CD4-positive, alpha-beta T cell (primary cell): ENCODE data around the gene FASLG. TPM values are rescaled to one million over a fixed set of nuclear protein-coding genes. Genes with fewer than 3 reads are reported as not detected.

Experiments used
- ATAC-seq: fragments of 200-7000 bp; cut with Tn5 transposase; one replicate; pipeline ENCODE4 v1.10.0; 2022; ENCODE audit warnings: mild to moderate bottlenecking; ENCODE audit not compliant: poor library complexity
- CTCF ChIA-PET: fragments of 350-600 bp; sonication (Branson Sonifier 250); formaldehyde crosslinking; loops from one replicate; lab custom pipeline; 2021; ENCODE audit warnings: antibody characterized with exemption, inconsistent platforms; lab: Charles Lee
- POLR2A ChIA-PET: fragments of 350-600 bp; sonication (Branson Sonifier 250); formaldehyde crosslinking; loops from one replicate; lab custom pipeline; 2021; ENCODE audit warnings: antibody characterized with exemption, inconsistent platforms; lab: Charles Lee
- DNase-seq, 14 experiments: peaks; one replicate each; pipeline ENCODE4 v3.0.0-alpha.2; 2013 to 2020; ENCODE audit warnings: mixed read lengths in 2 of 14
- H3K27ac ChIP-seq, 2 donors: one replicate each; pipeline versions ENCODE4 v1.5.1 to v1.7.0; 2013; ENCODE audit warnings: low read length in 2 of 2, low read depth in 1 of 2, mild to moderate bottlenecking in 1 of 2
- H3K27me3 ChIP-seq, 2 experiments: 1 replicate in 1 of 2; 2 replicates in 1 of 2; pipeline versions ENCODE4 v1.6.1 to v1.7.0; 2013; ENCODE audit warnings: low read length in 2 of 2, control low read depth in 1 of 2, mild to moderate bottlenecking in 1 of 2, moderate library complexity in 1 of 2; ENCODE audit not compliant: insufficient read depth in 2 of 2, control insufficient read depth in 1 of 2
- H3K36me3 ChIP-seq: one replicate; pipeline ENCODE4 v1.6.1; 2013; ENCODE audit warnings: low read length, control low read depth; ENCODE audit not compliant: insufficient read depth
- H3K4me1 ChIP-seq: one replicate; pipeline ENCODE4 v1.6.1; 2013; ENCODE audit warnings: low read length, control low read depth; ENCODE audit not compliant: insufficient read depth
- H3K4me3 ChIP-seq: one replicate; pipeline ENCODE4 v1.5.1; 2013; ENCODE audit warnings: mild to moderate bottlenecking, low read length, moderate library complexity
- H3K9me3 ChIP-seq, 2 experiments: 1 replicate in 1 of 2; 2 replicates in 1 of 2; pipeline versions ENCODE4 v1.6.1 to v1.7.0; 2013; ENCODE audit warnings: low read length in 2 of 2, mild to moderate bottlenecking in 2 of 2, control low read depth in 1 of 2, moderate library complexity in 1 of 2; ENCODE audit not compliant: control insufficient read depth in 1 of 2, insufficient read depth in 1 of 2
- H3K27ac Mint-ChIP-seq: one replicate; pipeline ENCODE4 v1.8.0; 2020; ENCODE audit warnings: mixed read lengths
- H3K27me3 Mint-ChIP-seq: one replicate; pipeline ENCODE4 v1.8.0; 2021; ENCODE audit warnings: mixed read lengths
- H3K36me3 Mint-ChIP-seq: one replicate; pipeline ENCODE4 v1.8.0; 2021; ENCODE audit warnings: low read depth, mixed read lengths
- H3K4me1 Mint-ChIP-seq: one replicate; pipeline ENCODE4 v1.8.0; 2021; ENCODE audit warnings: low read depth, mixed read lengths
- H3K4me3 Mint-ChIP-seq: one replicate; pipeline ENCODE4 v1.8.0; 2020; ENCODE audit warnings: mild to moderate bottlenecking, mixed read lengths
- H3K9me3 Mint-ChIP-seq: one replicate; pipeline ENCODE4 v1.8.0; 2020; ENCODE audit warnings: mixed read lengths
- intact Hi-C, 2 experiments: fragments of 100-400 bp; cut with DNase I in 1 of 2; cut with micrococcal nuclease in 1 of 2; formaldehyde crosslinking; loops; one replicate each; pipeline versions ENCODE4 v1.15.1 to v1.9.0; 2023 to 2025; cut with DNase I, micrococcal nuclease
- total RNA-seq, 174 experiments: library from RNA in 2 of 174; stranded (reverse) in 2 of 174; gene quantifications; one replicate each; pipeline ENCODE4 v1.2.3 and lab custom pipeline; 2021 to 2026
- TF ChIP-seq, protein P1 (sequence below): fragments of 200-600 bp; IDR thresholded peaks from one replicate; pipeline ENCODE4 v1.8.0; 2022; ENCODE audit warnings: antibody characterized with exemption, mild to moderate bottlenecking

Gene FASLG
- total RNA-seq, 2 experiments from 2014 or later: 0.11 to 0.80 TPM

DNA sequence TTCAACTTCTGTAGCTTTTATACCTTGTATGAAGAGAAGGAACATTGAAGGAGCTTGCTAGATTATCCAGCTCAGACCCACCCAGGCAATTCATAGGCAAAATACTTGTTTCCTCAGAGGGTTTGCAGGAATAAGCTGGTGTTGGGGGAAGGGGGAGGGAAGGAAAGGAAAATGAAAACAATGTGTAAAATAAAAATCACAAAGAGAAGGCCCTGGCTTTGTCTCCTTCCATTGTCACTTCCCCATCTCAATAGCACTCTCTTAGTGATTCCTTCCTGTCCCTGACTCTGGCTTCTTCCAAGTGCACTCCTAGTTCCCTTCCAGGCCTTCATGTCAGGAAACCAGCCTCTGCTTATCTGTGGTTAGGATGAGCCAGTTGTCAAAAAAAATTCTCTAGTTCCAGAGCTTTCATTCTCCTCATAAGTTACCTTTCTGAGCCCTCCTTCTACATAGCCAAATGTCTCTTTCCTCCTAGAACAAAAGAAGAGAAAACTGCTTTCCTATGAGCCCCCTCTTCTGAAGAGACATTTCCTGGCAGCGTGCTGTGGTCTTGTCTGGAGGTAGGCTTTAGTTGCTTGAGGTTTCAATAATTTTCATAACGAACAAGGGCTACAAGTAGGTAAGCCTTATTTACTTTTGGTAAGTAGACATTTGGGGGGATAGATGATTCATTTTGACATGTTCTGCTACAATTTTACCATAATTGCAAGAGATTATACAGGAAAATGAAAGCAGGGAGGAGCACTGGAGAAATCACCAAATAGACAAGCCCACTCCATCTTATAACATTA is 45.7 kb downstream of the FASLG start:
- CTCF ChIA-PET: interaction anchor here (2.1 kb wide), 1 partner anchor 15 kb away, joined by 7 read pairs; no protein-coding TSS in a partner anchor
- POLR2A ChIA-PET: interaction anchor here (0.7 to 2.3 kb wide), 2 partner anchors 34 to 41 kb away, joined by 3 to 7 read pairs; no protein-coding TSS in a partner anchor
- H3K36me3 ChIP-seq: no peaks in the 10 kb centered on the region
- no peak for ATAC-seq
- no peaks in the 10 kb centered on the region for H3K9me3 Mint-ChIP-seq
- peaks cover 14% of the 10 kb centered on the region for H3K4me1 Mint-ChIP-seq
- no peak overlapping the region for H3K4me3 ChIP-seq
- no peaks in the 10 kb centered on the region for H3K27me3 ChIP-seq
- DNase-seq: no peak
- H3K4me3 Mint-ChIP-seq: peak overlapping the region; percentile 8
- no peak overlapping the region for H3K27ac Mint-ChIP-seq
- TF ChIP-seq, protein P1, sequence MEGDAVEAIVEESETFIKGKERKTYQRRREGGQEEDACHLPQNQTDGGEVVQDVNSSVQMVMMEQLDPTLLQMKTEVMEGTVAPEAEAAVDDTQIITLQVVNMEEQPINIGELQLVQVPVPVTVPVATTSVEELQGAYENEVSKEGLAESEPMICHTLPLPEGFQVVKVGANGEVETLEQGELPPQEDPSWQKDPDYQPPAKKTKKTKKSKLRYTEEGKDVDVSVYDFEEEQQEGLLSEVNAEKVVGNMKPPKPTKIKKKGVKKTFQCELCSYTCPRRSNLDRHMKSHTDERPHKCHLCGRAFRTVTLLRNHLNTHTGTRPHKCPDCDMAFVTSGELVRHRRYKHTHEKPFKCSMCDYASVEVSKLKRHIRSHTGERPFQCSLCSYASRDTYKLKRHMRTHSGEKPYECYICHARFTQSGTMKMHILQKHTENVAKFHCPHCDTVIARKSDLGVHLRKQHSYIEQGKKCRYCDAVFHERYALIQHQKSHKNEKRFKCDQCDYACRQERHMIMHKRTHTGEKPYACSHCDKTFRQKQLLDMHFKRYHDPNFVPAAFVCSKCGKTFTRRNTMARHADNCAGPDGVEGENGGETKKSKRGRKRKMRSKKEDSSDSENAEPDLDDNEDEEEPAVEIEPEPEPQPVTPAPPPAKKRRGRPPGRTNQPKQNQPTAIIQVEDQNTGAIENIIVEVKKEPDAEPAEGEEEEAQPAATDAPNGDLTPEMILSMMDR: no peak
- intact Hi-C loops: loop anchor here in 1 of 2 experiments (5.0 kb wide), 1 partner anchor 37 kb away; no protein-coding TSS in a partner anchor
- no peaks in the 10 kb centered on the region for H3K9me3 ChIP-seq
- H3K27me3 Mint-ChIP-seq: no peaks in the 10 kb centered on the region
- no peak overlapping the region for H3K27ac ChIP-seq
- peaks cover 65% of the 10 kb centered on the region for H3K4me1 ChIP-seq
- H3K36me3 Mint-ChIP-seq: no peaks in the 10 kb centered on the region

DNA sequence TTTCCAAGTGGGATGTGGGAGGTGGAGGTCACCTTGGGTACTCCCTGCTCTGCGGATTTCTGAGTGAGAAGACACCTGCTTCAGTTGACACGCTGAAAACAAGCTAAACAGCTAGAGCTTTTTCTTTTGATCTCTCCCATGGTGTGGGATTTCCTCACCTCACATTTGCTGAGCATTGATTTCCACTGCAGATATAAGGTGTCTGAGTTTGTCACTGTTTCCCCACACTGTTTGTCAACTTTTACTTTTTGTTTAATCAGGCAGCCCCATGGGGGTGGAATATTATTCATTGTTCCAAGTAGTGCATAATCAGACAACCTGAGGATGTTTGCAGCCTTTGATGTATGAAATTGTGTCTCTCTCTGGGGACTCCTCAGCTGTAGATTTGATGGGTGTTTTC is 49.5 kb downstream of the FASLG start:
- peak overlapping the region; percentile 50 for H3K27ac Mint-ChIP-seq
- CTCF ChIA-PET: interaction anchor here (1.1 to 1.9 kb wide), 4 partner anchors 9 to 69 kb away, joined by 3 to 12 read pairs (median 4); no protein-coding TSS in a partner anchor
- peak overlapping the region; percentile 26 for H3K4me3 Mint-ChIP-seq
- no peaks in the 10 kb centered on the region for H3K36me3 Mint-ChIP-seq
- Histone ChIP-seq H3K9me3 (no peaks in the 10 kb centered on the region), H3K27ac (no peak overlapping the region), H3K36me3 (no peaks in the 10 kb centered on the region), H3K4me1 (peaks cover 34% of the 10 kb centered on the region), H3K27me3 (no peaks in the 10 kb centered on the region), H3K4me3 (peak overlapping the region; percentile 6)
- DNase-seq (peak in 7 of 14 experiments; percentile 4 to 72 (median 49)), ATAC-seq (peak; percentile 86)
- POLR2A ChIA-PET: interaction anchor here (0.7 to 1.9 kb wide), 12 partner anchors 9 to 176 kb away, joined by 3 to 10 read pairs (median 4); partner anchors contain the start of genes FASLG and SUCO
- no peaks in the 10 kb centered on the region for H3K9me3 Mint-ChIP-seq
- H3K27me3 Mint-ChIP-seq: no peaks in the 10 kb centered on the region
- TF ChIP-seq, protein P1: no peak
- intact Hi-C loops: loop anchor here in 1 of 2 experiments (2.0 kb wide), 1 partner anchor 70 kb away; no protein-coding TSS in a partner anchor
- peaks cover 25% of the 10 kb centered on the region for H3K4me1 Mint-ChIP-seq

DNA sequence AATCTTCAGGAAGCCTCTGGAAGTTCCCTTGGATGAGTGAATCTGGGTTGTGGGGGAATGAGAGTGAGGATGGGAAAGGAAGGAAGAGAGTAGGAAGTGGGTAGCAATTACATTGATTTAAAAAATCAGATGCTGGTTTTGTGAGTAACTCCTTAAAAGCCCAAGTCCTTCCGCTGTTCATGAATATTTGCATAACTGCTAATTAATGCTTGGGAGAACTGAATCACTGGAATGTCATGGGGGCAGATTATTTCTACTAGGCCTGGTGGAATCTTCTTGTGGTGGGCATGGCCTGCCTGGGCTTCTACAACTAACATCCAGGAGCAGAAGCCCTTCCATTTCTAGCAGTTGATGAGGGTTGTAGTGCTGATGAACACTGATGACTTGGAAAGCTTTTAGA is 52.7 kb downstream of the FASLG start:
- no peak for ATAC-seq
- Histone ChIP-seq H3K27me3 (no peaks in the 10 kb centered on the region), H3K4me1 (peaks cover 19% of the 10 kb centered on the region), H3K36me3 (no peaks in the 10 kb centered on the region), H3K4me3 (no peak overlapping the region), H3K9me3 (no peaks in the 10 kb centered on the region), H3K27ac (no peak overlapping the region)
- ChIA-PET CTCF (interaction anchor here (1.0 kb wide), 1 partner anchor 103 kb away, joined by 3 read pairs; no protein-coding TSS in a partner anchor), POLR2A (no interaction called here)
- Mint-ChIP-seq H3K4me1 (peaks cover 29% of the 10 kb centered on the region), H3K4me3 (no peak overlapping the region), H3K27me3 (no peaks in the 10 kb centered on the region), H3K27ac (no peak overlapping the region), H3K36me3 (no peaks in the 10 kb centered on the region), H3K9me3 (no peaks in the 10 kb centered on the region)
- TF ChIP-seq, protein P1: no peak
- no peak for DNase-seq
- intact Hi-C loops: no loop called here
